Breast epithelium (tissue), 4 donors: ENCODE results near the gene MAP2K6. TPM values are rescaled to one million over a fixed set of nuclear protein-coding genes. Genes with fewer than 3 reads are reported as not detected.

Source experiments
- DNase-seq, 2 donors: peaks; one replicate each; pipeline ENCODE4 v3.0.0-alpha.2; 2019; ENCODE audit warnings: low spot score in 2 of 2
- H3K27ac ChIP-seq, 2 donors: fragments of 200-600 bp; sonication (generic) in 1 of 2; one replicate each; pipeline ENCODE4 v1.5.1; 2016 to 2019; ENCODE audit warnings: mild to moderate bottlenecking in 1 of 2
- H3K27me3 ChIP-seq, 2 donors: fragments of 200-600 bp; sonication (generic) in 1 of 2; one replicate each; pipeline versions ENCODE4 v1.5.1 to v1.6.0; 2017 to 2019; ENCODE audit warnings: control low read depth in 1 of 2, mild to moderate bottlenecking in 1 of 2
- H3K36me3 ChIP-seq: fragments of 200-600 bp; one replicate; pipeline ENCODE4 v1.5.1; 2019
- H3K4me1 ChIP-seq, 2 donors: fragments of 200-600 bp; sonication (generic); one replicate each; pipeline ENCODE4 v1.5.1; 2016 to 2019; ENCODE audit warnings: control low read depth in 1 of 2
- H3K4me3 ChIP-seq, 3 donors: fragments of 200-600 bp; sonication (generic); 1 replicate in 2 of 3; 2 replicates in 1 of 3; pipeline ENCODE4 v1.5.1; 2016 to 2019; ENCODE audit warnings: mild to moderate bottlenecking in 3 of 3, moderate library complexity in 2 of 3
- H3K9me3 ChIP-seq, 2 donors: fragments of 200-600 bp; sonication (generic) in 1 of 2; one replicate each; pipeline ENCODE4 v1.5.1; 2016 to 2019; ENCODE audit warnings: control low read depth in 1 of 2
- POLR2A ChIP-seq: fragments of 450-650 bp; IDR thresholded peaks from one replicate; pipeline ENCODE4 v1.6.1; 2016; ENCODE audit warnings: antibody characterized with exemption, mild to moderate bottlenecking, moderate library complexity
- POLR2AphosphoS5 ChIP-seq, 3 donors: sonication (generic); formaldehyde crosslinking; IDR thresholded peaks; one replicate each; pipeline ENCODE4 v1.6.1; 2017; ENCODE audit warnings: antibody characterized with exemption in 3 of 3
- intact Hi-C: fragments of 100-400 bp; cut with DNase I; formaldehyde crosslinking; loops from one replicate; pipeline ENCODE4 v1.15.1; 2023; ENCODE audit warnings: low total_unique reads
- total RNA-seq, 3 donors: library from RNA; depleted of rRNA; stranded (reverse); fragments of >200 nt; gene quantifications; one replicate each; pipeline ENCODE4 v1.1.0, GENCODE V29; 2016
- TF ChIP-seq, protein P1 (sequence below), 3 donors: fragments of 450-650 bp; IDR thresholded peaks; one replicate each; pipeline ENCODE4 v1.5.1; 2016 to 2017; ENCODE audit warnings: antibody characterized with exemption in 3 of 3, mild to moderate bottlenecking in 3 of 3, moderate library complexity in 3 of 3

Gene MAP2K6
- total RNA-seq, 3 donors from 2014 or later: 10.9 to 54.9 (median 16.7) TPM

GRCh38 chr17:69486779-69487637, 72.5 kb downstream of the MAP2K6 start:
- intact Hi-C loops: no loop called here
- TF ChIP-seq, protein P1, sequence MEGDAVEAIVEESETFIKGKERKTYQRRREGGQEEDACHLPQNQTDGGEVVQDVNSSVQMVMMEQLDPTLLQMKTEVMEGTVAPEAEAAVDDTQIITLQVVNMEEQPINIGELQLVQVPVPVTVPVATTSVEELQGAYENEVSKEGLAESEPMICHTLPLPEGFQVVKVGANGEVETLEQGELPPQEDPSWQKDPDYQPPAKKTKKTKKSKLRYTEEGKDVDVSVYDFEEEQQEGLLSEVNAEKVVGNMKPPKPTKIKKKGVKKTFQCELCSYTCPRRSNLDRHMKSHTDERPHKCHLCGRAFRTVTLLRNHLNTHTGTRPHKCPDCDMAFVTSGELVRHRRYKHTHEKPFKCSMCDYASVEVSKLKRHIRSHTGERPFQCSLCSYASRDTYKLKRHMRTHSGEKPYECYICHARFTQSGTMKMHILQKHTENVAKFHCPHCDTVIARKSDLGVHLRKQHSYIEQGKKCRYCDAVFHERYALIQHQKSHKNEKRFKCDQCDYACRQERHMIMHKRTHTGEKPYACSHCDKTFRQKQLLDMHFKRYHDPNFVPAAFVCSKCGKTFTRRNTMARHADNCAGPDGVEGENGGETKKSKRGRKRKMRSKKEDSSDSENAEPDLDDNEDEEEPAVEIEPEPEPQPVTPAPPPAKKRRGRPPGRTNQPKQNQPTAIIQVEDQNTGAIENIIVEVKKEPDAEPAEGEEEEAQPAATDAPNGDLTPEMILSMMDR (IDR thresholded peaks at IDR 0.05): no peak
- TF ChIP-seq POLR2AphosphoS5 (IDR thresholded peaks at IDR 0.05) (no peak), POLR2A (no peak)
- no peaks in the 10 kb centered on the region for H3K36me3 ChIP-seq
- no peak for DNase-seq
- H3K9me3 ChIP-seq: no peaks in the 10 kb centered on the region
- no peak overlapping the region for H3K4me3 ChIP-seq
- H3K27ac ChIP-seq: peak overlapping the region in 1 of 2 donors; percentile 62
- H3K4me1 ChIP-seq: no peaks in the 10 kb centered on the region
- no peaks in the 10 kb centered on the region for H3K27me3 ChIP-seq

GRCh38 chr17:69489313-69489712, 74.8 kb downstream of the MAP2K6 start:
- H3K36me3 ChIP-seq: no peaks in the 10 kb centered on the region
- H3K9me3 ChIP-seq: no peaks in the 10 kb centered on the region
- no peak for TF ChIP-seq POLR2AphosphoS5 (IDR thresholded peaks at IDR 0.05)
- TF ChIP-seq, protein P1 (IDR thresholded peaks at IDR 0.05): no peak
- TF ChIP-seq POLR2A: no peak
- H3K4me3 ChIP-seq: no peak overlapping the region
- no peak for DNase-seq
- H3K27ac ChIP-seq: no peak overlapping the region
- intact Hi-C loops: no loop called here
- H3K4me1 ChIP-seq: no peaks in the 10 kb centered on the region
- H3K27me3 ChIP-seq: no peaks in the 10 kb centered on the region

- no peaks in the 10 kb centered on the region for H3K36me3 ChIP-seq
- H3K27ac ChIP-seq: no peak overlapping the region
- H3K4me3 ChIP-seq: no peak overlapping the region
- H3K9me3 ChIP-seq: no peaks in the 10 kb centered on the region
- no peaks in the 10 kb centered on the region for H3K4me1 ChIP-seq
- no peaks in the 10 kb centered on the region for H3K27me3 ChIP-seq
- intact Hi-C loops: no loop called here
- DNase-seq: no peak
- no peak for TF ChIP-seq POLR2AphosphoS5 (IDR thresholded peaks at IDR 0.05)
- TF ChIP-seq, protein P1 (IDR thresholded peaks at IDR 0.05): no peak
- no peak for TF ChIP-seq POLR2A
Observed at GRCh38 chr17:69492410-69493071, 78.0 kb downstream of the MAP2K6 start.

GRCh38 chr17:69495787-69496186, 81.3 kb downstream of the MAP2K6 start:
- no peak for DNase-seq
- Histone ChIP-seq H3K4me1 (no peaks in the 10 kb centered on the region), H3K9me3 (no peaks in the 10 kb centered on the region), H3K27me3 (no peaks in the 10 kb centered on the region), H3K4me3 (no peak overlapping the region), H3K36me3 (no peaks in the 10 kb centered on the region), H3K27ac (no peak overlapping the region)
- intact Hi-C loops: no loop called here
- TF ChIP-seq POLR2A (no peak), POLR2AphosphoS5 (IDR thresholded peaks at IDR 0.05) (no peak)
- TF ChIP-seq, protein P1 (IDR thresholded peaks at IDR 0.05): no peak

GRCh38 chr17:69497161-69497560, 82.7 kb downstream of the MAP2K6 start:
- DNase-seq: no peak
- Histone ChIP-seq H3K27ac (no peak overlapping the region), H3K36me3 (no peaks in the 10 kb centered on the region), H3K4me3 (no peak overlapping the region), H3K9me3 (no peaks in the 10 kb centered on the region), H3K4me1 (peaks cover 0 to 7% of the 10 kb centered on the region in 2 donors), H3K27me3 (no peaks in the 10 kb centered on the region)
- intact Hi-C loops: no loop called here
- TF ChIP-seq, protein P1 (IDR thresholded peaks at IDR 0.05): no peak
- no peak for TF ChIP-seq POLR2A
- no peak for TF ChIP-seq POLR2AphosphoS5 (IDR thresholded peaks at IDR 0.05)
